NCI-H748 (cell line): ENCODE results near the gene E2F2.

Experiments used
- DNase-seq: peaks from one replicate; lab custom pipeline; 2025; ENCODE audit not compliant: unreplicated experiment; lab: John Stamatoyannopoulos, UW

E2F2 gene

DNA sequence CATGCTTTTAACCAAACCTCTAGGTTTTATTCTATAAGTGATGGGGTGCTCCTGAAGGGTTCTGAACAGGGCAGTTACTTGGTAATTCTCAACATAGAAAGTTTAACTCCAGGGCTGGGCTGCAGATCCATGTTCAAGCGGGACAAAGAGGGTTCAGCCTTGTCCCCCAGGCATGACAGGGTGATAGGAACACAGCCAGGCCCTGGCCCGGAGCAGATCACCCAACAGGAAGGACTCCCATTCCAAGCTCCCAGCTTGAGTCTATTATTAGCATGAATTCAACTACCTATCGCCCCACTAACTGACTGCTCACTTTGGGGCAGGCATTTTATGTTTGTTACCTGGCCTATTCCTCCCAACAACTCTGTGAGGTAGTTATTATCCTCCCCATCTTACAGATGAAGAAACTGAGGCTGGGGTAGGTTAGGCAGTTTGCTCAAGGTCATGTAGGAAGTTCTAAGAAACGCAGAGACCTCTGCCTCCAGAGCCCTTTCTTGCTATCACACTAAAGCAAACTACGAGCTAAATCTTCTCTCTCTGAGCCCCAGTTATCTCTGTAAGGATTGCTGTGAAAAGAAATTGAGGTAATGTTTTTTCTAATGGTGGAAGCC, 61.6 kb downstream of the E2F2 start:
- DNase-seq = no peak

DNA sequence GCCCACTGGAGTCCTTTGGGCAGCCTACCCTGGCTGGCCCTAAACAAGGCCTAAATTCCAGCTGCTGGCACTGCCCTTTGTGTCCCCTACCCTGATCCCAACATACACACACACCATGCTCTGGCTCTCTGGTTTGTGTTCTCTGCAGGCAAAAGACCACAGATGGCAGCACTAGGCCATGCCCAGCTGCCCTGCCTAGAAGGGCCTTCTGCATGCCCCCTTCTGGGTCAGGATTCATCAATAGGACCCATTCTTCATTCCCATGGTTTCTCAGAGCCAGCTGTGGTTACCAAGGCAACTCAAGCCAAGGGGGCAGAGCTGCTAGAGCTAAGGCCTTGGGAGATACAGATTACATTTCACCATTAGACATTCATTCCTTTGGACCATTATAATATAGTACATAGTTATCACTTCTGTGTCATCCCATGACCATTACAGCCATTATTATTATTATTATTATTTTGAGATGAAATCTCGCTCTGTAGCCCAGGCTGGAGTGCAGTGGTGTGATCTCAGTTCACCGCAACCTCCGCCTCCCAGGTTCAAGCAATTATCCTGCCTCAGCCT, 64.5 kb downstream of the E2F2 start:
- no peak for DNase-seq

DNA sequence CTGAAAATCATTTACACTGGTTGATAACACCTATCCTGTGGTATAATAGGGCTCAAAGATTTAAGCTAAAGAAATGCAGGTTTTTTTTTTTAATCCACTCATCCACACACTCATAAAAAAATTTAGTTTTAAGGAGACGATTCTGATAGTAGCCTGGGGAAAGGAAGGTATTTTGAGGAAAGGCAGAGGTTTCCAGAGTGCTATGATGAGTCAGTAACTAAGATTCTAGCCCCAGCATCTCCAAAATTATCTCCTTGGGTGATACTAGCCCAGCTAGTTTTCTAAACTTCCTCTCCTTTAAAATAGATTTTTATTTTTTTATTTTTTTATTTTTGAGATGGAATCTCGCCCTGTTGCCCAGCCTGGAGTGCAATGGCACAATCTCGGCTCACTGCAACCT, 67.7 kb downstream of the E2F2 start:
- no peak for DNase-seq

GRCh38 chr1:23462766-23463165, 68.3 kb downstream of the E2F2 start:
- DNase-seq = no peak

DNA sequence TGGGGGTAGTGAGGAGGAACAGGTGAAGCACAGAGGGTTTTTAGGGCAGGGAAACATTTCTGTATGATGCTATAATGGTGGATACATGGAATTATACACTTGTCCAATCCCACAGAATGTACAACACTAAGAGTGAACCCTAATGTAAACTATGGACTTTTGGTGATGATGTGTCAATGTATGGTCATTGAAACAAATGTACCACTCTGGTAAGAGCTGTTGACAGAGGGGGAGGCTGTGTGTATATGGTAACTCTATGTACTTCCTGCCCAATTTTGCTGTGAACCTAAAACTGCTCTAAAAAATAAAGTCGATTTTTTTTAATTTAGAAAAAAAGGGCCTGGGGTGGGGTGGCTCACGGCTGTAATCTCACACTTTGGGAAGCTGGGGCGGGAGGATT, 70.0 kb downstream of the E2F2 start:
- no peak for DNase-seq

DNA sequence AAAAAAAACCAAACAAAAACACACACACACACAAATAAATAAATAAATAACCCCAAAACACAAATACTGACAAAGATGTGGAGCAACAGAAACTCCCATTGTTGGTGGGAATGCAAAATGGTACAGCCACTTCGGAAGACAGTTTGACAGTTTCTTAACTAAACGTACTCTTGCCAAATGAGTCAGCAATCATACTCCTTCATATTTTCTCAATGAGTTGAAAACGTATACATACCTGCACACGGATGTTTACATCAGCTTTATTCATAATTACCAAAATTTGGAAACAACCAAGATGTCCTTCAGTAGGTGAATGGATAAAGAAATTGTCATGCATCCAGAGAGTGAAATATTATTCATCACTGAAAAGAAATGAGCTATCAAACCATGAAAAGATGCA, 70.5 kb downstream of the E2F2 start:
- DNase-seq = no peak

- no peak for DNase-seq
Measured at GRCh38 chr1:23459338-23459757, 71.7 kb downstream of the E2F2 start.
